Thymus (tissue), 11 donors: ENCODE results near the gene CAMSAP3. TPM values are rescaled to one million over a fixed set of nuclear protein-coding genes. Genes with fewer than 3 reads are reported as not detected.
"Not testable (repeated sequence)": the region's sequence is repeated elsewhere in the genome, so short reads cannot be mapped to it uniquely, and the experiment has no call there.

Source experiments
- DNase-seq, 9 donors: peaks; one replicate each; pipeline ENCODE4 v3.0.0-alpha.2; 2013; ENCODE audit warnings: low spot score in 9 of 9, low read depth in 6 of 9, missing footprints in 1 of 9
- H3K27ac ChIP-seq, 2 donors: one replicate each; pipeline ENCODE4 v1.5.1; 2013; ENCODE audit warnings: control low read depth in 1 of 2, low read depth in 1 of 2, low read length in 1 of 2, mild to moderate bottlenecking in 1 of 2, moderate library complexity in 1 of 2
- H3K27me3 ChIP-seq, 2 donors: one replicate each; pipeline ENCODE4 v1.5.1; 2013; ENCODE audit warnings: low read length in 1 of 2; ENCODE audit not compliant: control insufficient read depth in 2 of 2, insufficient read depth in 1 of 2
- H3K36me3 ChIP-seq, 2 donors: one replicate each; pipeline ENCODE4 v1.5.1; 2013; ENCODE audit warnings: low read length in 1 of 2, mild to moderate bottlenecking in 1 of 2, moderate library complexity in 1 of 2; ENCODE audit not compliant: control insufficient read depth in 2 of 2, insufficient read depth in 2 of 2
- H3K4me1 ChIP-seq, 2 donors: one replicate each; pipeline ENCODE4 v1.5.1; 2013; ENCODE audit warnings: low read length in 2 of 2; ENCODE audit not compliant: control insufficient read depth in 2 of 2, insufficient read depth in 2 of 2
- H3K4me3 ChIP-seq, 2 donors: one replicate each; pipeline ENCODE4 v1.5.1; 2013; ENCODE audit warnings: low read length in 2 of 2, control low read depth in 1 of 2, mild to moderate bottlenecking in 1 of 2
- H3K9me3 ChIP-seq, 2 donors: one replicate each; pipeline ENCODE4 v1.5.1; 2013; ENCODE audit warnings: low read length in 1 of 2, mild to moderate bottlenecking in 1 of 2; ENCODE audit not compliant: control insufficient read depth in 2 of 2, insufficient read depth in 1 of 2
- WGBS: extraction: QIAGEN DNeasy Blood & Tissue Kit; methylation state at CpG from one replicate; pipeline ENCODE4 v1.1.7; 2013; 5-methylcytosine and 5-hydroxymethylcytosine counted together
- polyA plus RNA-seq: library from polyadenylated mRNA; stranded (reverse); fragments of 200-250 nt; gene quantifications from one replicate; pipeline ENCODE4 v1.2.3, GENCODE V29; 2013
- total RNA-seq: library from RNA; stranded (reverse); fragments of 120-200 nt; gene quantifications from one replicate; pipeline ENCODE4 v1.2.4, GENCODE V29; 2013
- donor health status: healthy.

Gene CAMSAP3
- total and polyA plus RNA-seq, 2 donors = 1.3 to 2.5 TPM

DNA sequence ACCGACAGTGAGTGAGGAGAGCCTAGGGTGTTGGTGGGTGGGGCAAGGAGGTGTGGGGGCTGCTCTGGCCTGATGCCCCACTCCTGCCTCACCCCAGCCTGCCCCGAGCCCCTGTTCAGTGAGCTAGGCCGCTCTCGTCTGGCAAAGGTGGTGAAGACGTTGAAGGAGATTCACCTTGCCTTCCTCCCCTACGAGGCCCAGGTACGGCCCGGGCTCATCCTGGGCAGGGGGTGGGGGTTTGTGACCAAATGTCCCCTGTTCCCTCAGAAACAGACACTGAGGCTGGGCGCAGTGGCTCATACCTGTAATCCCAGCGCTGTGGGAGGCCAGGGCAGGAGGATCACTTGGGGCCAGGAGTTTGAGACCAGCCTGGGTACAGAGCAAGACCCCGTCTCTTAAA lies 45.1 kb downstream of the CAMSAP3 start:
- H3K36me3 ChIP-seq = peaks cover 50 to 51% of the 10 kb centered on the region in 2 donors
- DNase-seq = no peak
- H3K27me3 ChIP-seq = no peaks in the 10 kb centered on the region
- peaks cover 45 to 87% of the 10 kb centered on the region in 2 donors for H3K4me1 ChIP-seq
- no peak overlapping the region for H3K27ac ChIP-seq
- H3K9me3 ChIP-seq = peaks cover 1 to 29% of the 10 kb centered on the region in 2 donors
- H3K4me3 ChIP-seq = no peak overlapping the region
- WGBS = 99% methylated on average over 11 of the region's 11 CpGs

DNA sequence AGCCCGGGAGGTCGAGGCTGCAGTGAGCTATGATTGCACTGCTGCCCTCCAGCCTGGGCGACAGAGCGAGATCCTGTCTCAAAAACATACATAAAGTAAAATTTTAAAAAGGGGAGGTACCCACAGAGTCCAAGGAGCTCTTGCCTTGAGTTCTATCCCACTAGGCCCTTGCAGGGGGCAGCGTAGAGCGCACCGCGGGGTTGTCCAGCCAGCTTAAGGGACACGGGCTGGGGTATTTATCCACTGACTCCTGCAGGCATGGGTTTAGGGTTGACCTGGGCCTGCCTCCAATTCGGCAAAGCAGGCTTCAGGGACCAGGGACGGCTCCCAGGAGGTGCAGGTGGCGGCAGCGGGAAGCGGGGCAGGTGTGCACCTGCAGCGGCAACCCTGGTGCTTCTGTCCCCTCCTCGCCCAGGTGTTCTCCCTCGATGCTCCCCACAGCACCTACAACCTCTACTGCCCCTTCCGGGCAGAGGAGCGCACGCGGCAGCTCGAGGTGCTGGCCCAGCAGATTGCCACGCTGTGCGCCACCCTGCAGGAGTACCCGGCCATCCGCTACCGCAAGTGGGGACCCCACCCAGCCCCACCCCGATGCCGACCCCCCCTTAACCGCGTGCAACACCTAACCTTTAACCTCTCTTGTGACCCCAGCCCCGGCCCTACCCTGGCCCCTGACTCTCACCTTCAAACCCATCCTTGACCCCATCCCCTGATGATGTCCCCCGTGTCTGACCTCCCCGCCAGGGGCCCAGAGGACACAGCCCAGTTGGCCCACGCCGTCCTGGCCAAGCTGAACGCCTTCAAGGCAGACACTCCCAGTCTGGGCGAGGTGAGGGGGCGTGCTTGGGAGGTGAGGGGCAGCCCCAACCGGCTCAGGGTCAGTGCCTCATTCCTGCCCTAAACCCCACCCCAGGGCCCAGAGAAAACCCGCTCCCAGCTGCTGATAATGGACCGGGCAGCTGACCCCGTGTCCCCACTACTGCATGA lies 45.9 kb downstream of the CAMSAP3 start:
- WGBS = 97% methylated on average over 43 of the region's 43 CpGs
- no peaks in the 10 kb centered on the region for H3K27me3 ChIP-seq
- peaks cover 57 to 59% of the 10 kb centered on the region in 2 donors for H3K36me3 ChIP-seq
- peak overlapping the region in 1 of 2 donors; percentile 11 for H3K27ac ChIP-seq
- no peak for DNase-seq
- H3K9me3 ChIP-seq = peaks cover 1 to 25% of the 10 kb centered on the region in 2 donors
- no peak overlapping the region for H3K4me3 ChIP-seq
- peaks cover 40 to 90% of the 10 kb centered on the region in 2 donors for H3K4me1 ChIP-seq

DNA sequence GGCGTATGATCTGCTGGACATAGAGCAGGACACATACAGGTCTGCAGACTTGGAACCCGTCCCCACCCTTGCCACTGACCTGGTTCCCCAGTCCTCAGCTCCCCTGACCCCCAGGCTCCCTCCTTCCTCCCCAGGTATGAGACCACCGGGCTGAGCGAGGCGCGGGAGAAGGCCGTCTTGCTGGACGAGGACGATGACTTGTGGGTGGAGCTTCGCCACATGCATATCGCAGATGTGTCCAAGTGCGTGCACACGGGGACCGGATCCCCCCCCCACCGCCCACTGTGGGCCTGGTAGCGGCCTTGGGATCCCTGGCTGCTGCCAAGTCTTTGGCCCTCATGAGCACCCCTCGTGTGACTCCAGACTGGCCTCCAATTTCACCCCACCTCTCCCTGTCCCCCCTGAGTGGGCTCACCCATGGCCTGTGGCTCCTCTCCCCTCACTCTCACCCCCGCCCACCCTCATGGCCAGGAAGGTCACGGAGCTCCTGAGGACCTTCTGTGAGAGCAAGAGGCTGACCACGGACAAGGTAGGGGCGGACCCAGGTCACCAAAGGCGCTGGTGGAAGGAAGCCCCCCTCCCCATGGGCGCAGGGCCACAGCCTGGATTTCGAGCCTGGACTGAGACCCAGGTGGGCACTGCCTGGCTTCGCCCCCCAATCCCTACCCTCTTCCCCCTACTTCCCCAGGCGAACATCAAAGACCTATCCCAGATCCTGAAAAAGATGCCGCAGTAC lies 46.8 kb downstream of the CAMSAP3 start:
- Histone ChIP-seq H3K27me3 (no peaks in the 10 kb centered on the region), H3K4me3 (no peak overlapping the region), H3K9me3 (peaks cover 1 to 23% of the 10 kb centered on the region in 2 donors), H3K36me3 (peaks cover 65 to 67% of the 10 kb centered on the region in 2 donors), H3K4me1 (peaks cover 39 to 90% of the 10 kb centered on the region in 2 donors), H3K27ac (peak overlapping the region; percentile 69 to 96)
- 96% methylated on average over 27 of the region's 27 CpGs for WGBS
- no peak for DNase-seq

DNA sequence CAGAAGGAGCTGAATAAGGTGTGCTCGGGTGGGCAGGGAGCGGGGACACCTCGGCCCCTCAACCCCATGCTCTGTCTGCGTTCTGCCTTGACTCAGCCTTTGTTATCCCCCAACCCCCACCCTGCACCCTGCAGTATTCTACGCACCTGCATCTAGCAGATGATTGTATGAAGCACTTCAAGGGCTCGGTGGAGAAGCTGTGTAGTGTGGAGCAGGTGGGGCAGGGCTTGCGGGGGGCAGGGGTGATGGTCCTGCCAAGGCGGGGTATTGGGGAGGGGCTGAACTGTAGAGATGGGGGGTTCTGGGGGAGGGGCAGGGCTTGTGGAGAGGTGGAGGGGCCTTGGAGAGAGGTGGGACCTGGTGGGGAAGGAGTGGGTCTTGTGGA lies 47.4 kb downstream of the CAMSAP3 start:
- WGBS = 37% methylated on average over 8 of the region's 8 CpGs
- H3K4me3 ChIP-seq = no peak overlapping the region
- H3K27ac ChIP-seq = peak overlapping the region; percentile 69 to 96
- H3K27me3 ChIP-seq = no peaks in the 10 kb centered on the region
- peaks cover 71% of the 10 kb centered on the region in 2 donors for H3K36me3 ChIP-seq
- H3K4me1 ChIP-seq = peaks cover 35 to 84% of the 10 kb centered on the region in 2 donors
- H3K9me3 ChIP-seq = peaks cover 1 to 23% of the 10 kb centered on the region in 2 donors
- peak; percentile 69 to 93 (median 79) for DNase-seq

DNA sequence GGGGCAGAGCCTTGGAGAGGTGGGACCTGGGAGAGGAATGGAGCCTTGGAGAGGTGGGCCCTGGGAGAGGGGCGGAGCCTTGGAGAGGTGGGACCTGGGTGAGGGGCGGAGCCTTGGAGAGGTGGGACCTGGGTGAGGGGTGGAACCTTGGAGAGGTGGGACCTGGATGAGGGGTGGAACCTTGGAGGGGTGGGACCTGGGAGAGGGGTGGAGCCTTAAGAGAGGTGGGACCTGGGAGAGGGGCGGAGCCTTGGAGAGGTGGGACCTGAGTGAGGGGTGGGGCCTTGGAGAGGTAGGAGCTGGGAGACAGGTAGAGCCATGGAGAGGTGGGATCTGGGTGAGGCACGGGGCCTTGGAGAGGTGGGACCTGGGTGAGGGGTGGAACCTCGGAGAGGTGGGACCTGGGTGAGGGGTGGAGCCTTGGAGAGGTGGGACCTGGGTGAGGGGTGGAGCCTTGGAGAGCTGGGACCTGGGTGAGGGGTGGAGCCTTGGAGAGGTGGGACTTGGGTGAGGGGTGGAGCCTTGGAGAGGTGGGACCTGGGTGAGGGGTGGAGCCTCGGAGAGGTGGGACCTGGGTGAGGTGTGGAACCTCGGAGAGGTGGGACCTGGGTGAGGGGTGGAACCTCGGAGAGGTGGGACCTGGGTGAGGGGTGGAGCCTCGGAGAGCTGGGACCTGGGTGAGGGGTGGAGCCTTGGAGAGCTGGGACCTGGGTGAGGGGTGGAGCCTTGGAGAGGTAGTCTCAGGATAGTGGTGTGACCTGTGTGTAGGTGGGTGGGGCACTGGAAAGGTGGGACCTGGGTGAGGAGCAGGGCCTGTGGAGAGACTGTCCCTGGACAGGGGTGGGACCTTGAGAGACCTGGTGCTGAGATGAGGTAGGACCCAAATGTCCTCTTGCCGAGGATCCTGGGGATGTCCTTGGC lies 48.2 kb downstream of the CAMSAP3 start:
- Histone ChIP-seq H3K36me3 (peaks cover 67 to 74% of the 10 kb centered on the region in 2 donors), H3K4me1 (peaks cover 28 to 75% of the 10 kb centered on the region in 2 donors), H3K9me3 (peaks cover 1 to 23% of the 10 kb centered on the region in 2 donors), H3K27ac (peak overlapping the region in 1 of 2 donors; percentile 96)
- not testable (repeated sequence) for H3K4me3 ChIP-seq, H3K27me3 ChIP-seq, DNase-seq
- 78% methylated on average over 10 of the region's 10 CpGs for WGBS

DNA sequence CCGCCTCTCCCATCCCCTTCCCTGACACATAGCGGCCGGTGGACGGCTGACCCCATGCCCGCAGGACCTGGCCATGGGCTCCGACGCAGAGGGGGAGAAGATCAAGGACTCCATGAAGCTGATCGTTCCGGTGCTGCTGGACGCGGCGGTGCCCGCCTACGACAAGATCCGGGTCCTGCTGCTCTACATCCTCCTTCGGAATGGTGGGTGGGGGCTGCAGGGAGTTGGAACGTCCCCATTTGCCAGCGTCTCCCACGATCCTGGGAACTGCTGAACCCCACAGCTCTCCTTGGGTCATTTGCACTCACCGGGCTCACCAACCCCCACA lies 48.9 kb downstream of the CAMSAP3 start:
- no peaks in the 10 kb centered on the region for H3K27me3 ChIP-seq
- peaks cover 27 to 73% of the 10 kb centered on the region in 2 donors for H3K4me1 ChIP-seq
- peak overlapping the region in 1 of 2 donors; percentile 94 for H3K27ac ChIP-seq
- H3K36me3 ChIP-seq = peaks cover 66 to 69% of the 10 kb centered on the region in 2 donors
- 95% methylated on average over 20 of the region's 20 CpGs for WGBS
- peaks cover 1 to 23% of the 10 kb centered on the region in 2 donors for H3K9me3 ChIP-seq
- no peak for DNase-seq
- no peak overlapping the region for H3K4me3 ChIP-seq

DNA sequence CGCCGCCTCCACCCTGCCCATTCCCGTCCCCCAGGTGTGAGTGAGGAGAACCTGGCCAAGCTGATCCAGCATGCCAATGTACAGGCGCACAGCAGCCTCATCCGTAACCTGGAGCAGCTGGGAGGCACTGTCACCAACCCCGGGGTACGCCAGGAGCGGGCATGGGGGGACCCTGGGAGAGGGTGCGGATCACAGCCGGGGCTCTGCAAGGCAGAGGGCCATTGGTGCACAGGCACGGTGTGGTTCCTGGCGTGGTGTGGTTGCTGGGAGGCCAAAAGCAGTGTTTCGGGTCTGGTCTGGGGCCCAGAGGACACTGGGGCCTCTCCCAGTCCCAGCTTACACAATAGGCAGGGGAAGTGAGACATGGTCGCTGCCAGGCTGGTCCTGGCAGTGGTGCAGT lies 49.5 kb downstream of the CAMSAP3 start:
- no peaks in the 10 kb centered on the region for H3K27me3 ChIP-seq
- H3K4me3 ChIP-seq = no peak overlapping the region
- peaks cover 29 to 77% of the 10 kb centered on the region in 2 donors for H3K4me1 ChIP-seq
- peaks cover 1 to 23% of the 10 kb centered on the region in 2 donors for H3K9me3 ChIP-seq
- 96% methylated on average over 14 of the region's 14 CpGs for WGBS
- H3K27ac ChIP-seq = peak overlapping the region; percentile 56 to 94
- H3K36me3 ChIP-seq = peaks cover 60 to 62% of the 10 kb centered on the region in 2 donors
- DNase-seq = no peak

DNA sequence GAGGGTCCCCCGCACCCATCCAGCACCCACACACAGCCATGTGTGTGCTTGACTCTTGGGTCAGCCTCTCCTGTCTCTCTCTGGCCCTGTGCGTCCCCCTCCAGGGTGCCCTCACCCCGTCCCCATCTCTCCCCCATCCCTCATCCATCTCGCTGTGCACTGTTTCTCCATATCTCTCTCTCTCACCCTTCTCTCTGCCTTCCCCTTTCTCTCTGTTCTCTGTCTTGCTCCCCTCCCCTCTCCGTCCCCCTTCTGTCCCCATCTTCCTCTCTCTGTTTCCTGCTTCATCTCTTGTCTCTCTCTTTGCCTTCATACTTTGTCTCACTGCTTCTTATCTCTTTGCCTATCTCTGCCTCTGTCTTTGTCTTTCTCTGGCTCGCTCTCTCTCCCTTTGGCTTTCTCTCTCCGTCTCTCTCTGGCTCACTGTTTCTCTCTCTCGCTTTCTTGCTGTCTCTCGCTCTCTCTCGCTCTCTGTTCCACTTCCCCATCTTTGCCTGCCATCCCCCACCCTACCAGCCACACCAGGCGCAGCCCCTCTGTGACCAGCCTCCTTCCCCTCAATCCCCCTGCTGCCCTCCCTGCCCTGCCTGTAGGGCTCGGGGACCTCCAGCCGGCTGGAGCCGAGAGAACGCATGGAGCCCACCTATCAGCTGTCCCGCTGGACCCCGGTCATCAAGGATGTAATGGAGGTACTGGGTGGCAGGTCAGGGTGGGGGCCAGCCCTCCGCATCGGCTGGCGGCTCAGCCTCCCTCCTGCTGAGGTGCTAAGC lies 50.2 kb downstream of the CAMSAP3 start:
- Histone ChIP-seq H3K4me1 (peaks cover 31 to 78% of the 10 kb centered on the region in 2 donors), H3K4me3 (peak overlapping the region in 1 of 2 donors; percentile 44), H3K27ac (peak overlapping the region; percentile 43 to 94), H3K9me3 (peaks cover 1 to 23% of the 10 kb centered on the region in 2 donors), H3K36me3 (peaks cover 53 to 56% of the 10 kb centered on the region in 2 donors), H3K27me3 (peaks cover 0 to 3% of the 10 kb centered on the region in 2 donors)
- WGBS = 89% methylated on average over 20 of the region's 20 CpGs
- peak in 2 of 9 donors; percentile 30 to 68 for DNase-seq
